CD4-positive, alpha-beta T cell (primary cell): ENCODE data around the gene MICAL2. TPM values are rescaled to one million over a fixed set of nuclear protein-coding genes. Genes with fewer than 3 reads are reported as not detected.

Source experiments
- ATAC-seq: fragments of 200-7000 bp; cut with Tn5 transposase; one replicate; pipeline ENCODE4 v1.10.0; 2022; ENCODE audit warnings: mild to moderate bottlenecking; ENCODE audit not compliant: poor library complexity
- CTCF ChIA-PET: fragments of 350-600 bp; sonication (Branson Sonifier 250); formaldehyde crosslinking; loops from one replicate; lab custom pipeline; 2021; ENCODE audit warnings: antibody characterized with exemption, inconsistent platforms; lab: Charles Lee
- POLR2A ChIA-PET: fragments of 350-600 bp; sonication (Branson Sonifier 250); formaldehyde crosslinking; loops from one replicate; lab custom pipeline; 2021; ENCODE audit warnings: antibody characterized with exemption, inconsistent platforms; lab: Charles Lee
- DNase-seq, 14 experiments: peaks; one replicate each; pipeline ENCODE4 v3.0.0-alpha.2; 2013 to 2020; ENCODE audit warnings: mixed read lengths in 2 of 14
- H3K27ac ChIP-seq, 2 donors: one replicate each; pipeline versions ENCODE4 v1.5.1 to v1.7.0; 2013; ENCODE audit warnings: low read length in 2 of 2, low read depth in 1 of 2, mild to moderate bottlenecking in 1 of 2
- H3K27me3 ChIP-seq, 2 experiments: 1 replicate in 1 of 2; 2 replicates in 1 of 2; pipeline versions ENCODE4 v1.6.1 to v1.7.0; 2013; ENCODE audit warnings: low read length in 2 of 2, control low read depth in 1 of 2, mild to moderate bottlenecking in 1 of 2, moderate library complexity in 1 of 2; ENCODE audit not compliant: insufficient read depth in 2 of 2, control insufficient read depth in 1 of 2
- H3K36me3 ChIP-seq: one replicate; pipeline ENCODE4 v1.6.1; 2013; ENCODE audit warnings: low read length, control low read depth; ENCODE audit not compliant: insufficient read depth
- H3K4me1 ChIP-seq: one replicate; pipeline ENCODE4 v1.6.1; 2013; ENCODE audit warnings: low read length, control low read depth; ENCODE audit not compliant: insufficient read depth
- H3K4me3 ChIP-seq: one replicate; pipeline ENCODE4 v1.5.1; 2013; ENCODE audit warnings: mild to moderate bottlenecking, low read length, moderate library complexity
- H3K9me3 ChIP-seq, 2 experiments: 1 replicate in 1 of 2; 2 replicates in 1 of 2; pipeline versions ENCODE4 v1.6.1 to v1.7.0; 2013; ENCODE audit warnings: low read length in 2 of 2, mild to moderate bottlenecking in 2 of 2, control low read depth in 1 of 2, moderate library complexity in 1 of 2; ENCODE audit not compliant: control insufficient read depth in 1 of 2, insufficient read depth in 1 of 2
- H3K27ac Mint-ChIP-seq: one replicate; pipeline ENCODE4 v1.8.0; 2020; ENCODE audit warnings: mixed read lengths
- H3K27me3 Mint-ChIP-seq: one replicate; pipeline ENCODE4 v1.8.0; 2021; ENCODE audit warnings: mixed read lengths
- H3K36me3 Mint-ChIP-seq: one replicate; pipeline ENCODE4 v1.8.0; 2021; ENCODE audit warnings: low read depth, mixed read lengths
- H3K4me1 Mint-ChIP-seq: one replicate; pipeline ENCODE4 v1.8.0; 2021; ENCODE audit warnings: low read depth, mixed read lengths
- H3K4me3 Mint-ChIP-seq: one replicate; pipeline ENCODE4 v1.8.0; 2020; ENCODE audit warnings: mild to moderate bottlenecking, mixed read lengths
- H3K9me3 Mint-ChIP-seq: one replicate; pipeline ENCODE4 v1.8.0; 2020; ENCODE audit warnings: mixed read lengths
- CTCF ChIP-seq: fragments of 200-600 bp; IDR thresholded peaks from one replicate; pipeline ENCODE4 v1.8.0; 2022; ENCODE audit warnings: antibody characterized with exemption, mild to moderate bottlenecking
- intact Hi-C, 2 experiments: fragments of 100-400 bp; cut with DNase I in 1 of 2; cut with micrococcal nuclease in 1 of 2; formaldehyde crosslinking; loops; one replicate each; pipeline versions ENCODE4 v1.15.1 to v1.9.0; 2023 to 2025; cut with DNase I, micrococcal nuclease
- microRNA-seq: library from miRNA; unstranded; fragments of <30 nt; microRNA quantifications from one replicate; pipeline ENCODE4 v1.2.0, GENCODE V29; 2021; ENCODE audit warnings: borderline microRNAs expressed, borderline replicate concordance
- total RNA-seq, 174 experiments: library from RNA in 2 of 174; stranded (reverse) in 2 of 174; gene quantifications; one replicate each; pipeline ENCODE4 v1.2.3 and lab custom pipeline; 2021 to 2026

The MICAL2 gene
- total RNA-seq, 2 experiments from 2014 or later: 12.8 to 14.1 TPM

- DNase-seq: no peak
- Mint-ChIP-seq H3K4me1 (no peaks in the 10 kb centered on the region), H3K27me3 (no peaks in the 10 kb centered on the region), H3K36me3 (peaks cover 5% of the 10 kb centered on the region), H3K4me3 (no peak overlapping the region), H3K9me3 (peaks cover 7% of the 10 kb centered on the region), H3K27ac (no peak overlapping the region)
- no peak for ATAC-seq
- intact Hi-C loops: no loop called here
- CTCF ChIA-PET: no interaction called here
- Histone ChIP-seq H3K4me1 (no peaks in the 10 kb centered on the region), H3K36me3 (no peaks in the 10 kb centered on the region), H3K9me3 (peaks cover 0 to 12% of the 10 kb centered on the region in 2 experiments), H3K4me3 (no peak overlapping the region), H3K27ac (no peak overlapping the region), H3K27me3 (no peaks in the 10 kb centered on the region)
- no peak for TF ChIP-seq CTCF
- POLR2A ChIA-PET: no interaction called here
Measured at GRCh38 chr11:12312132-12312531, 201.7 kb downstream of the MICAL2 start.

Small RNA genes within 50 kb of the gene (microRNA-seq; reads per million reads assigned to microRNA genes)
- not detected for gene MIR6124

Other genes with a start within 250 kb of the MICAL2 start
- under 1 TPM; 0.61 to 0.71 TPM for gene DKK3, start 102.0 kb upstream of the MICAL2 start, total RNA-seq